Colonic mucosa (tissue), 4 donors: ENCODE data around the gene NPBWR2. TPM values are rescaled to one million over a fixed set of nuclear protein-coding genes. Genes with fewer than 3 reads are reported as not detected.

ENCODE experiments used
- DNase-seq: peaks from one replicate; pipeline ENCODE4 v3.0.0-alpha.2; 2020
- H3K27ac ChIP-seq: fragments of 200-600 bp; one replicate; pipeline ENCODE4 v1.8.0; 2021
- H3K27me3 ChIP-seq: fragments of 200-600 bp; one replicate; pipeline ENCODE4 v1.8.0; 2021
- H3K36me3 ChIP-seq: fragments of 200-600 bp; one replicate; pipeline ENCODE4 v1.8.0; 2021
- H3K4me1 ChIP-seq: fragments of 200-600 bp; one replicate; pipeline ENCODE4 v1.8.0; 2021; ENCODE audit warnings: mild to moderate bottlenecking
- H3K4me3 ChIP-seq: fragments of 200-600 bp; one replicate; pipeline ENCODE4 v1.8.0; 2021
- H3K9ac ChIP-seq, 2 donors: one replicate each; pipeline ENCODE4 v1.7.0; 2013; ENCODE audit warnings: control low read depth in 2 of 2, low read depth in 2 of 2, low read length in 2 of 2
- H3K9me3 ChIP-seq: fragments of 200-600 bp; one replicate; pipeline ENCODE4 v1.8.0; 2021
- CTCF ChIP-seq: fragments of 200-600 bp; IDR thresholded peaks from one replicate; pipeline ENCODE4 v1.8.0; 2022; ENCODE audit warnings: antibody characterized with exemption, mild to moderate bottlenecking
- intact Hi-C: fragments of 100-400 bp; cut with DNase I; formaldehyde crosslinking; loops from one replicate; pipeline ENCODE4 v1.14.1; 2022
- total RNA-seq, 2 donors: library from RNA; stranded (reverse); fragmentation: NEBNext Ultra II Directional in 1 of 2; extraction: Animal tissue kit (Norgen Biotek cat#: 25700) in 1 of 2; gene quantifications; one replicate each; pipeline ENCODE4 v1.2.1, GENCODE V29; 2021
- donor health status: healthy.
- donor health status: DM: no; HTN: no; CAD: no.
- donor health status: DM: no; HTN: no; CAD: no.

Gene NPBWR2
- total RNA-seq, 2 donors from 2014 or later: not detected

- no peaks in the 10 kb centered on the region for H3K36me3 ChIP-seq
- no peak overlapping the region for H3K27ac ChIP-seq
- no peak overlapping the region for H3K9ac ChIP-seq
- H3K9me3 ChIP-seq: no peaks in the 10 kb centered on the region
- intact Hi-C loops: no loop called here
- peaks cover 3% of the 10 kb centered on the region for H3K4me1 ChIP-seq
- H3K27me3 ChIP-seq: peaks cover 19% of the 10 kb centered on the region
- no peak overlapping the region for H3K4me3 ChIP-seq
- DNase-seq: no peak
- TF ChIP-seq CTCF: no peak
Measured at GRCh38 chr20:64086801-64087200, 20.6 kb downstream of the NPBWR2 start.

GRCh38 chr20:64084685-64085152, 22.6 kb downstream of the NPBWR2 start:
- Histone ChIP-seq H3K27me3 (peaks cover 19% of the 10 kb centered on the region), H3K4me3 (no peak overlapping the region), H3K27ac (no peak overlapping the region), H3K36me3 (no peaks in the 10 kb centered on the region), H3K9me3 (no peaks in the 10 kb centered on the region), H3K4me1 (peaks cover 3% of the 10 kb centered on the region), H3K9ac (no peak overlapping the region)
- TF ChIP-seq CTCF: no peak
- intact Hi-C loops: no loop called here
- no peak for DNase-seq

- Histone ChIP-seq H3K9me3 (no peaks in the 10 kb centered on the region), H3K36me3 (no peaks in the 10 kb centered on the region), H3K4me3 (peak within 1 kb of the TSS; percentile 44), H3K27me3 (peaks cover 19% of the 10 kb centered on the region), H3K27ac (no peak within 1 kb of the TSS), H3K4me1 (peaks cover 3% of the 10 kb centered on the region), H3K9ac (peak within 1 kb of the TSS in 1 of 2 donors; percentile 35)
- no peak for DNase-seq
- intact Hi-C loops: no loop called here
- TF ChIP-seq CTCF: no peak
Measured at GRCh38 chr20:64083804-64084684, 23.3 kb downstream of the NPBWR2 start, which contains the start of gene LKAAEAR1. Gene LKAAEAR1 (minus strand): TSS chr20:64084398. CDS start chr20:64084219, 179 bp downstream.

GRCh38 chr20:64083378-64083803, 24.0 kb downstream of the NPBWR2 start:
- DNase-seq: peak; percentile 60
- no peaks in the 10 kb centered on the region for H3K36me3 ChIP-seq
- H3K9ac ChIP-seq: peak overlapping the region in 1 of 2 donors; percentile 35
- peak; percentile 37 for TF ChIP-seq CTCF
- intact Hi-C loops: no loop called here
- H3K4me3 ChIP-seq: peak overlapping the region; percentile 44
- H3K9me3 ChIP-seq: no peaks in the 10 kb centered on the region
- peaks cover 3% of the 10 kb centered on the region for H3K4me1 ChIP-seq
- H3K27me3 ChIP-seq: peaks cover 19% of the 10 kb centered on the region
- H3K27ac ChIP-seq: no peak overlapping the region

GRCh38 chr20:64082820-64083377, 24.5 kb downstream of the NPBWR2 start:
- H3K27ac ChIP-seq: no peak overlapping the region
- intact Hi-C loops: no loop called here
- H3K27me3 ChIP-seq: peaks cover 19% of the 10 kb centered on the region
- no peaks in the 10 kb centered on the region for H3K9me3 ChIP-seq
- H3K36me3 ChIP-seq: no peaks in the 10 kb centered on the region
- peak overlapping the region; percentile 44 for H3K4me3 ChIP-seq
- H3K4me1 ChIP-seq: peaks cover 3% of the 10 kb centered on the region
- TF ChIP-seq CTCF: no peak
- peak overlapping the region; percentile 12 to 35 for H3K9ac ChIP-seq
- DNase-seq: no peak
